Measurements from ENCODE around the gene BPTF. TPM values are rescaled to one million over a fixed set of nuclear protein-coding genes. Genes with fewer than 3 reads are reported as not detected.

Gene BPTF
- total and polyA plus RNA-seq, 2 of the 8 experiments (the other 6 are each of a cell fraction or from before 2014, with no cell fraction given) = 107 to 228 TPM

DNA sequence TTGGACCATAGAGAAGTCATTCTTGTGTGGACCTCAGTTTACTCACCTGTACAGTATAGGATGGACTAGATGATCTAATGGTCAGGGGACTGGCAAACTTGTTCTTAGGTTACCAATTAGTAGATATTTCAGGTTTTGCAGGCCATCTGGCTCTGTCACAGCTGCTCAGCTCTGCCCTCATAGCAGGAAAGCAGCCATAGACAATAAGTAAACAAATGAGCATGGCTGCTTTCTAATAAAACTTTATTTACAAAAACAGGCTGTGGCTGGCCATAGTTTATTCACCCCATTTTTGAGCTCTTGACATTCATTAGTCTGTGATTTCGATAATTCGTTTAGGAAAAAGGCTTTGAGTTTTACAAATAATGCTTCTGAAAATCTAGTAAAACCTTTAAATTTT lies 12.7 kb downstream of the BPTF start:
- Histone ChIP-seq H3K23ac (ENCODE audit: insufficient read length) (no peak overlapping the region), H3K27ac (ENCODE audit: low read depth, low read length) (no peak overlapping the region), H3K14ac (ENCODE audit: insufficient read length) (no peak overlapping the region), H3K4ac (replicated peaks; ENCODE audit: insufficient read length, low read depth, low read length) (no peak overlapping the region), H3K56ac (replicated peaks; ENCODE audit: insufficient read length, low read depth, low read length) (no peak overlapping the region), H3K36me3 (ENCODE audit: control insufficient read depth in 2 of 4, insufficient read depth in 4 of 4, low read length in 3 of 4) (0 out of 8 replicates have a peak, but pooled peaks cover 0 to 2% (median 0%) of the 10 kb centered on the region in 4 experiments), H3K9ac (replicated peaks in 1 of 4; ENCODE audit: extremely low read depth in 1 of 4, low read depth in 3 of 4, low read length in 3 of 4) (no peak overlapping the region), H3K79me1 (ENCODE audit: low read depth, low read length) (peaks cover 2% of the 10 kb centered on the region; the same call in 1 of the 2 replicates), H3K4me3 (ENCODE audit: extremely low read depth in 1 of 4, insufficient read depth in 2 of 4, low read depth in 3 of 4, low read length in 4 of 4) (no peak overlapping the region), H3K9me3 (ENCODE audit: insufficient read depth in 2 of 2, low read depth in 1 of 2, low read length in 1 of 2) (no peaks in the 10 kb centered on the region; a peak in 1 of 4 replicates), H2AK5ac (ENCODE audit: low read depth, low read length) (no peak overlapping the region), H3K79me2 (ENCODE audit: control insufficient read depth in 1 of 2, insufficient read depth in 2 of 2, low read length in 2 of 2) (peaks cover 32 to 100% of the 10 kb centered on the region in 2 experiments), H3K23me2 (ENCODE audit: low read depth, low read length) (no peaks in the 10 kb centered on the region), H3K4me2 (ENCODE audit: insufficient read depth in 1 of 2, low read depth in 2 of 2, low read length in 2 of 2) (no peak overlapping the region), H4K20me1 (replicated peaks in 1 of 2; ENCODE audit: control insufficient read depth in 1 of 2, insufficient read depth in 2 of 2, low read length in 2 of 2) (peaks cover 13 to 16% of the 10 kb centered on the region in 2 experiments), H2AFZ (ENCODE audit: low read length) (no peak overlapping the region), H2BK5ac (ENCODE audit: low read depth, low read length) (no peak overlapping the region), H4K8ac (ENCODE audit: extremely low read depth, insufficient read depth, low read length) (no peak overlapping the region), H2BK12ac (ENCODE audit: low read depth, low read length) (no peak overlapping the region), H2BK15ac (ENCODE audit: low read length) (no peak overlapping the region), H4K5ac (ENCODE audit: insufficient read length, low read depth, low read length) (no peak overlapping the region), H4K91ac (replicated peaks; ENCODE audit: insufficient read length, low read length) (no peak overlapping the region), H3K27me3 (replicated peaks in 1 of 4; ENCODE audit: control insufficient read depth in 3 of 4, extremely low read depth in 1 of 4, insufficient read depth in 3 of 4, low read length in 3 of 4) (no peaks in the 10 kb centered on the region), H3K4me1 (replicated peaks in 1 of 4; ENCODE audit: control insufficient read depth in 3 of 4, insufficient read depth in 4 of 4, low read length in 3 of 4) (no peaks in the 10 kb centered on the region; a peak in 1 of 7 replicates), H3K18ac (ENCODE audit: extremely low read depth, low read length) (no peak overlapping the region), H2BK120ac (replicated peaks; ENCODE audit: low read depth, low read length) (no peak overlapping the region), H2BK20ac (ENCODE audit: low read length) (no peak overlapping the region)
- WGBS, 2 experiments (ENCODE audit: extremely low coverage in 1 of 2, insufficient coverage in 1 of 2, insufficient read length in 1 of 2, insufficient replicate concordance in 2 of 2, low coverage in 1 of 2, low lambda C conversion rate in 2 of 2, missing lambda C conversion rate in 1 of 2) = 89% methylated on average over 2 of the region's 2 CpGs; no CpG with 5 or more reads in 1 of the 2 experiments
- POLR2A ChIA-PET (ENCODE audit: partially characterized antibody) = interaction anchor here (0.7 to 0.9 kb wide), 3 partner anchors 11 to 715 kb away, joined by 3 read pairs; no protein-coding TSS in a partner anchor
- no peak for TF ChIP-seq CHD1 (IDR thresholded peaks at IDR 0.05; ENCODE audit: low read depth, low read length)
- no peak for TF ChIP-seq KDM4A (IDR thresholded peaks at IDR 0.05; ENCODE audit: low read depth, low read length, severe bottlenecking)
- TF ChIP-seq, protein P1, sequence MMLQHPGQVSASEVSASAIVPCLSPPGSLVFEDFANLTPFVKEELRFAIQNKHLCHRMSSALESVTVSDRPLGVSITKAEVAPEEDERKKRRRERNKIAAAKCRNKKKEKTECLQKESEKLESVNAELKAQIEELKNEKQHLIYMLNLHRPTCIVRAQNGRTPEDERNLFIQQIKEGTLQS (IDR thresholded peaks at IDR 0.05; ENCODE audit: insufficient read depth, low read depth, low read length) = no peak
- no peak for TF ChIP-seq TBP (IDR thresholded peaks at IDR 0.05; ENCODE audit: low read depth, low read length)
- TF ChIP-seq BCL11A (IDR thresholded peaks at IDR 0.05; ENCODE audit: low read depth in 2 of 2, low read length in 2 of 2) = no peak
- TF ChIP-seq, protein P2, sequence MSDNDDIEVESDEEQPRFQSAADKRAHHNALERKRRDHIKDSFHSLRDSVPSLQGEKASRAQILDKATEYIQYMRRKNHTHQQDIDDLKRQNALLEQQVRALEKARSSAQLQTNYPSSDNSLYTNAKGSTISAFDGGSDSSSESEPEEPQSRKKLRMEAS (IDR thresholded peaks at IDR 0.05) = no peak
- TF ChIP-seq SP1 (IDR thresholded peaks at IDR 0.05; ENCODE audit: low read depth, low read length) = no peak
- no peak for TF ChIP-seq TCF12 (IDR thresholded peaks at IDR 0.05; ENCODE audit: low read depth, low read length)
- no peak for TF ChIP-seq CEBPB (IDR thresholded peaks at IDR 0.05; ENCODE audit: low read depth, low read length)
- no peak for TF ChIP-seq MAFK (IDR thresholded peaks at IDR 0.05; ENCODE audit: low read depth, low read length)
- FAIRE-seq = no peak
- DNase-seq (ENCODE audit: low read depth in 1 of 2, low spot score in 2 of 2) = peak in 1 of 2 experiments; percentile 16
- CTCF ChIA-PET (ENCODE audit: partially characterized antibody) = interaction anchor here (1.3 kb wide), 1 partner anchor 38 kb away, joined by 3 read pairs; no protein-coding TSS in a partner anchor
